A549 (cell line): Measurements from ENCODE around the gene DHRS11.

Source experiments
- CHD4 ChIP-seq: fragments of 200-600 bp; sonication (generic); IDR thresholded peaks from 2 replicates; pipeline ENCODE4 v1.6.1; 2016; ENCODE audit warnings: antibody characterized with exemption, mild to moderate bottlenecking, borderline replicate concordance
- CTCF ChIP-seq: fragments of >200 bp; sonication (Bioruptor Twin); formaldehyde crosslinking; IDR thresholded peaks from 3 replicates; pipeline ENCODE4 v1.5.1; 2016
- KDM1A ChIP-seq: fragments of 200-600 bp; sonication (generic); IDR thresholded peaks from 2 replicates; pipeline ENCODE4 v1.6.1; 2016; ENCODE audit warnings: low read depth, mild to moderate bottlenecking
- POLR2A ChIP-seq: IDR thresholded peaks from 2 replicates; pipeline ENCODE4 v1.6.1; 2012; ENCODE audit warnings: mild to moderate bottlenecking, low read length
- RAD21 ChIP-seq, 2 experiments: fragments of >200 bp in 1 of 2; sonication (Bioruptor Twin) in 1 of 2; formaldehyde crosslinking in 1 of 2; IDR thresholded peaks in 1 of 2; conservative IDR thresholded peaks in 1 of 2; 2 replicates in 1 of 2; 3 replicates in 1 of 2; pipeline ENCODE4 v1.6.1; 2012 to 2018; ENCODE audit warnings: inconsistent platforms in 1 of 2

- TF ChIP-seq CTCF (no peak), POLR2A (no peak), KDM1A (no peak), CHD4 (no peak), RAD21 (conservative IDR thresholded peaks at IDR 0.05 in 1 of 2, IDR thresholded peaks at IDR 0.05 in 1 of 2) (no peak)
These were observed 17.8 kb downstream of the DHRS11 start for GRCh38 chr17:36609498-36609862.
